Measurements from ENCODE around the gene TLE1. TPM values are rescaled to one million over a fixed set of nuclear protein-coding genes. Genes with fewer than 3 reads are reported as not detected.
"Not testable (repeated sequence)": the region's sequence is repeated elsewhere in the genome, so short reads cannot be mapped to it uniquely, and the experiment has no call there.

TLE1 gene
- total RNA-seq, 2 experiments from 2014 or later, result 0.08 to 0.16 TPM

GRCh38 chr9:81596679-81597418 is 92.5 kb downstream of the TLE1 start:
- no peak overlapping the region for H3K4me3 Mint-ChIP-seq
- H3K36me3 Mint-ChIP-seq, result no peaks in the 10 kb centered on the region
- no peak overlapping the region for H3K27ac Mint-ChIP-seq
- no peak for DNase-seq
- peaks cover 5% of the 10 kb centered on the region for H3K4me1 Mint-ChIP-seq
- no peaks in the 10 kb centered on the region for H3K9me3 Mint-ChIP-seq
- H3K27me3 Mint-ChIP-seq, result peaks cover 22% of the 10 kb centered on the region

GRCh38 chr9:81595887-81596543 is 93.3 kb downstream of the TLE1 start:
- Mint-ChIP-seq H3K27me3 (peaks cover 22% of the 10 kb centered on the region), H3K36me3 (no peaks in the 10 kb centered on the region), H3K27ac (no peak overlapping the region), H3K4me1 (peaks cover 5% of the 10 kb centered on the region), H3K9me3 (no peaks in the 10 kb centered on the region), H3K4me3 (no peak overlapping the region)
- DNase-seq, result no peak

- H3K27me3 Mint-ChIP-seq, result peaks cover 22% of the 10 kb centered on the region
- H3K4me1 Mint-ChIP-seq, H3K36me3 Mint-ChIP-seq, H3K9me3 Mint-ChIP-seq, H3K4me3 Mint-ChIP-seq, DNase-seq, H3K27ac Mint-ChIP-seq: not testable (repeated sequence)
Measured at GRCh38 chr9:81595293-81595692, 94.1 kb downstream of the TLE1 start.

- Mint-ChIP-seq H3K4me1 (peaks cover 5% of the 10 kb centered on the region), H3K36me3 (no peaks in the 10 kb centered on the region), H3K9me3 (no peaks in the 10 kb centered on the region), H3K27ac (no peak overlapping the region), H3K27me3 (peaks cover 22% of the 10 kb centered on the region), H3K4me3 (no peak overlapping the region)
- DNase-seq, result no peak
Measured at GRCh38 chr9:81594415-81594814, 94.9 kb downstream of the TLE1 start.

- Mint-ChIP-seq H3K4me3 (no peak overlapping the region), H3K9me3 (no peaks in the 10 kb centered on the region), H3K27ac (no peak overlapping the region), H3K4me1 (peaks cover 5% of the 10 kb centered on the region), H3K36me3 (no peaks in the 10 kb centered on the region), H3K27me3 (peaks cover 17% of the 10 kb centered on the region)
- DNase-seq, result no peak
Measured at GRCh38 chr9:81592887-81593266, 96.5 kb downstream of the TLE1 start.

- no peak for DNase-seq
- peaks cover 18% of the 10 kb centered on the region for H3K27me3 Mint-ChIP-seq
- H3K27ac Mint-ChIP-seq, result no peak overlapping the region
- no peaks in the 10 kb centered on the region for H3K9me3 Mint-ChIP-seq
- H3K36me3 Mint-ChIP-seq, result no peaks in the 10 kb centered on the region
- H3K4me3 Mint-ChIP-seq, result no peak overlapping the region
- no peaks in the 10 kb centered on the region for H3K4me1 Mint-ChIP-seq
Measured at GRCh38 chr9:81591791-81592190, 97.6 kb downstream of the TLE1 start.

GRCh38 chr9:81590688-81591087 is 98.7 kb downstream of the TLE1 start:
- DNase-seq, result no peak
- H3K27ac Mint-ChIP-seq, result no peak overlapping the region
- no peaks in the 10 kb centered on the region for H3K36me3 Mint-ChIP-seq
- H3K27me3 Mint-ChIP-seq, result peaks cover 7% of the 10 kb centered on the region
- no peaks in the 10 kb centered on the region for H3K9me3 Mint-ChIP-seq
- H3K4me3 Mint-ChIP-seq, result no peak overlapping the region
- H3K4me1 Mint-ChIP-seq, result no peaks in the 10 kb centered on the region

GRCh38 chr9:81589819-81590218 is 99.5 kb downstream of the TLE1 start:
- H3K4me3 Mint-ChIP-seq, result no peak overlapping the region
- peaks cover 7% of the 10 kb centered on the region for H3K27me3 Mint-ChIP-seq
- no peaks in the 10 kb centered on the region for H3K9me3 Mint-ChIP-seq
- no peaks in the 10 kb centered on the region for H3K4me1 Mint-ChIP-seq
- no peaks in the 10 kb centered on the region for H3K36me3 Mint-ChIP-seq
- DNase-seq, result no peak
- H3K27ac Mint-ChIP-seq, result no peak overlapping the region

- no peak overlapping the region for H3K27ac Mint-ChIP-seq
- no peaks in the 10 kb centered on the region for H3K4me1 Mint-ChIP-seq
- H3K4me3 Mint-ChIP-seq, result no peak overlapping the region
- H3K27me3 Mint-ChIP-seq, result peaks cover 7% of the 10 kb centered on the region
- no peaks in the 10 kb centered on the region for H3K9me3 Mint-ChIP-seq
- H3K36me3 Mint-ChIP-seq, result no peaks in the 10 kb centered on the region
- DNase-seq, result no peak
Measured at GRCh38 chr9:81589392-81589791, 100.0 kb downstream of the TLE1 start.

GRCh38 chr9:81588148-81588871 is 101.0 kb downstream of the TLE1 start:
- Mint-ChIP-seq H3K36me3 (no peaks in the 10 kb centered on the region), H3K27me3 (peaks cover 7% of the 10 kb centered on the region), H3K27ac (no peak overlapping the region), H3K9me3 (no peaks in the 10 kb centered on the region), H3K4me1 (no peaks in the 10 kb centered on the region), H3K4me3 (no peak overlapping the region)
- no peak for DNase-seq

GRCh38 chr9:81586786-81587185 is 102.6 kb downstream of the TLE1 start:
- Mint-ChIP-seq H3K9me3 (no peaks in the 10 kb centered on the region), H3K27ac (no peak overlapping the region)
- no peak for DNase-seq

GRCh38 chr9:81585191-81585763 is 104.1 kb downstream of the TLE1 start:
- no peaks in the 10 kb centered on the region for H3K9me3 Mint-ChIP-seq
- no peaks in the 10 kb centered on the region for H3K36me3 Mint-ChIP-seq
- H3K4me1 Mint-ChIP-seq, result no peaks in the 10 kb centered on the region
- DNase-seq, result no peak
- no peak overlapping the region for H3K4me3 Mint-ChIP-seq
- peaks cover 6% of the 10 kb centered on the region for H3K27me3 Mint-ChIP-seq
- no peak overlapping the region for H3K27ac Mint-ChIP-seq

More at GRCh38 chr9:81586786-81587185, 102.6 kb downstream of the TLE1 start:
- no peak overlapping the region for H3K4me3 Mint-ChIP-seq
- H3K4me1 Mint-ChIP-seq, result no peaks in the 10 kb centered on the region
- H3K27me3 Mint-ChIP-seq, result peaks cover 4% of the 10 kb centered on the region
- H3K36me3 Mint-ChIP-seq, result no peaks in the 10 kb centered on the region

- Mint-ChIP-seq H3K4me3 (no peak overlapping the region), H3K27me3 (peaks cover 6% of the 10 kb centered on the region), H3K36me3 (no peaks in the 10 kb centered on the region), H3K27ac (no peak overlapping the region), H3K4me1 (no peaks in the 10 kb centered on the region), H3K9me3 (no peaks in the 10 kb centered on the region)
- DNase-seq, result no peak
Measured at GRCh38 chr9:81584099-81584498, 105.2 kb downstream of the TLE1 start.

GRCh38 chr9:81581986-81582385 is 107.4 kb downstream of the TLE1 start:
- Mint-ChIP-seq H3K4me3 (no peak overlapping the region), H3K36me3 (no peaks in the 10 kb centered on the region), H3K9me3 (no peaks in the 10 kb centered on the region), H3K27ac (no peak overlapping the region), H3K4me1 (no peaks in the 10 kb centered on the region), H3K27me3 (peaks cover 3% of the 10 kb centered on the region)
- DNase-seq, result no peak

GRCh38 chr9:81579381-81579780 is 110.0 kb downstream of the TLE1 start:
- H3K36me3 Mint-ChIP-seq, result no peaks in the 10 kb centered on the region
- no peak overlapping the region for H3K27ac Mint-ChIP-seq
- no peaks in the 10 kb centered on the region for H3K9me3 Mint-ChIP-seq
- no peak for DNase-seq
- no peaks in the 10 kb centered on the region for H3K4me1 Mint-ChIP-seq
- no peak overlapping the region for H3K4me3 Mint-ChIP-seq
- peaks cover 3% of the 10 kb centered on the region for H3K27me3 Mint-ChIP-seq
